A549 (cell line): ENCODE data around the gene TNIP2. TPM values are rescaled to one million over a fixed set of nuclear protein-coding genes. Genes with fewer than 3 reads are reported as not detected.

Experiments
- ATAC-seq, 2 experiments: fragments of 200-7000 bp in 1 of 2; fragments of >200 bp in 1 of 2; cut with Nextera tagmentation in 1 of 2; cut with Tn5 transposase in 1 of 2; 3 replicates each; pipeline versions ENCODE4 v1.8.0 to v1.9.1; 2018 to 2020; ENCODE audit warnings: mild to moderate bottlenecking in 1 of 2, moderate library complexity in 1 of 2
- CTCF ChIA-PET: fragments of 300-600 bp; sonication (Branson Sonifier 250); formaldehyde crosslinking; extraction: SDS; loops from one replicate; lab custom pipeline; 2021; ENCODE audit warnings: antibody characterized with exemption, inconsistent platforms; lab: Yijun Ruan, JAX
- POLR2A ChIA-PET: fragments of 350-600 bp; formaldehyde crosslinking; extraction: SDS; loops from one replicate; lab custom pipeline; 2021; ENCODE audit warnings: antibody characterized with exemption, inconsistent platforms; lab: Yijun Ruan, JAX
- DNase-seq, 2 experiments: peaks; one replicate each; pipeline versions ENCODE4 v3.0.0 to v3.0.0-alpha.2; 2011 to 2016; ENCODE audit warnings: low read depth in 1 of 2, low spot score in 1 of 2
- FAIRE-seq: peaks from 2 replicates; lab custom pipeline; 2011; peaks lifted over from hg19 to GRCh38; lab: Jason Lieb, UNC
- H3K27ac ChIP-seq, 2 experiments: fragments of >200 bp; sonication (Bioruptor Twin); formaldehyde crosslinking; 3 replicates each; pipeline ENCODE4 v1.5.1; 2016 to 2017
- H3K4me1 ChIP-seq: fragments of >200 bp; sonication (Bioruptor Twin); formaldehyde crosslinking; 3 replicates; pipeline ENCODE4 v1.6.1; 2016
- H3K4me2 ChIP-seq: fragments of >200 bp; sonication (Bioruptor Twin); formaldehyde crosslinking; 3 replicates; pipeline ENCODE4 v1.6.1; 2016
- H3K4me3 ChIP-seq: fragments of >200 bp; sonication (Bioruptor Twin); formaldehyde crosslinking; 3 replicates; pipeline ENCODE4 v1.5.1; 2016
- H3K9me3 ChIP-seq: fragments of >200 bp; sonication (Bioruptor Twin); formaldehyde crosslinking; 3 replicates; pipeline ENCODE4 v1.6.1; 2016
- BCL3 ChIP-seq: fragments of >200 bp; sonication (Bioruptor Twin); formaldehyde crosslinking; IDR thresholded peaks from 3 replicates; pipeline ENCODE4 v1.6.1; 2016
- CEBPB ChIP-seq, 2 experiments: fragments of >200 bp in 1 of 2; sonication (Bioruptor Twin) in 1 of 2; formaldehyde crosslinking in 1 of 2; IDR thresholded peaks; 2 replicates each; pipeline ENCODE4 v1.6.1; 2012 to 2016
- HES2 ChIP-seq: fragments of >200 bp; sonication (Bioruptor Twin); formaldehyde crosslinking; IDR thresholded peaks from 2 replicates; pipeline ENCODE4 v1.6.1; 2016
- HOXB5 ChIP-seq: fragments of 250-450 bp; sonication (Bioruptor Pico); IDR thresholded peaks from 2 replicates; pipeline ENCODE4 v1.5.0; 2020; ENCODE audit warnings: mild to moderate bottlenecking, moderate library complexity
- JUN ChIP-seq, 2 experiments: fragments of >200 bp; sonication (Bioruptor Twin); formaldehyde crosslinking; IDR thresholded peaks; 2 replicates in 1 of 2; 3 replicates in 1 of 2; pipeline ENCODE4 v1.6.1; 2016 to 2017
- KDM1A ChIP-seq: fragments of 200-600 bp; sonication (generic); IDR thresholded peaks from 2 replicates; pipeline ENCODE4 v1.6.1; 2016; ENCODE audit warnings: low read depth, mild to moderate bottlenecking
- MAZ ChIP-seq: fragments of 150-350 bp; IDR thresholded peaks from 2 replicates; pipeline ENCODE4 v1.6.1; 2014; ENCODE audit warnings: antibody characterized with exemption, low read depth, low read length, borderline replicate concordance
- NPAS2 ChIP-seq: fragments of 250-450 bp; sonication (Bioruptor Pico); IDR thresholded peaks from 2 replicates; pipeline ENCODE4 v1.8.0; 2022; ENCODE audit warnings: mild to moderate bottlenecking, moderate library complexity, borderline replicate concordance
- PHF8 ChIP-seq: fragments of 200-600 bp; sonication (generic); IDR thresholded peaks from 2 replicates; pipeline ENCODE4 v1.6.1; 2016; ENCODE audit warnings: low read depth, mild to moderate bottlenecking, antibody characterized with exemption, moderate library complexity, borderline replicate concordance
- POLR2A ChIP-seq: IDR thresholded peaks from 2 replicates; pipeline ENCODE4 v1.6.1; 2012; ENCODE audit warnings: mild to moderate bottlenecking, low read length
- POLR2AphosphoS2 ChIP-seq: conservative IDR thresholded peaks from 2 replicates; pipeline ENCODE4 v1.6.1; 2012; ENCODE audit warnings: low read length, improper control_type of control experiment, inconsistent platforms
- RARB ChIP-seq: fragments of 250-450 bp; sonication (Bioruptor Pico); IDR thresholded peaks from 2 replicates; pipeline ENCODE4 v1.8.0; 2021; ENCODE audit warnings: mild to moderate bottlenecking, moderate library complexity
- RFX5 ChIP-seq: fragments of 450-650 bp; IDR thresholded peaks from 2 replicates; pipeline ENCODE4 v1.7.1; 2014; ENCODE audit warnings: antibody characterized with exemption, mild to moderate bottlenecking, moderate library complexity
- RNF2 ChIP-seq: fragments of 200-600 bp; sonication (generic); IDR thresholded peaks from 2 replicates; pipeline ENCODE4 v1.6.1; 2016; ENCODE audit warnings: low read depth, mild to moderate bottlenecking, antibody characterized with exemption, moderate library complexity, borderline replicate concordance
- SMC3 ChIP-seq: fragments of >200 bp; sonication (Bioruptor Twin); formaldehyde crosslinking; IDR thresholded peaks from 3 replicates; pipeline ENCODE4 v1.6.1; 2018; ENCODE audit warnings: inconsistent platforms
- SREBF2 ChIP-seq: fragments of 450-650 bp; IDR thresholded peaks from 2 replicates; pipeline ENCODE4 v1.6.1; 2014; ENCODE audit warnings: mild to moderate bottlenecking, moderate library complexity
- TFCP2L1 ChIP-seq: fragments of 250-450 bp; sonication (Bioruptor Pico); IDR thresholded peaks from 2 replicates; pipeline ENCODE4 v1.5.0; 2021; ENCODE audit warnings: mild to moderate bottlenecking
- TP53 ChIP-seq: fragments of 250-450 bp; sonication (Bioruptor Pico); IDR thresholded peaks from 2 replicates; pipeline ENCODE4 v1.5.0; 2021; ENCODE audit warnings: mild to moderate bottlenecking, moderate library complexity
- ZNF302 ChIP-seq: fragments of 250-450 bp; sonication (Bioruptor Pico); IDR thresholded peaks from 2 replicates; pipeline ENCODE4 v1.9.0; 2021; ENCODE audit warnings: inconsistent platforms, mild to moderate bottlenecking, moderate library complexity
- WGBS: methylation state at CpG from one replicate; pipeline ENCODE4 v1.1.6; 2017; ENCODE audit errors: missing lambda C conversion rate; 5-methylcytosine and 5-hydroxymethylcytosine counted together
- polyA minus RNA-seq: library from RNA; depleted of rRNA, polyadenylated mRNA; stranded (reverse); fragments of >200 nt; gene quantifications from 2 replicates; pipeline ENCODE4 v1.2.3, GENCODE V29; 2011; rRNA and poly(A)+ RNA removed
- polyA plus RNA-seq, 4 experiments: library from polyadenylated mRNA; depleted of rRNA in 3 of 4; stranded (reverse); fragments of >200 nt; fragmentation: RNase III in 1 of 4; extraction: RNeasy Plus Mini Kit Qiagen cat#74134 plus additional on column Dnase treatment in 1 of 4; gene quantifications; 2 replicates in 3 of 4; 3 replicates in 1 of 4; pipeline ENCODE4 v1.2.3, GENCODE V29; 2011 to 2017
- TF ChIP-seq, protein P1 (sequence below): fragments of 450-650 bp; IDR thresholded peaks from 2 replicates; pipeline ENCODE4 v1.6.1; 2014; ENCODE audit warnings: antibody characterized with exemption
- TF ChIP-seq, protein P2 (sequence below): fragments of 250-450 bp; sonication (Bioruptor Pico); IDR thresholded peaks from 2 replicates; pipeline ENCODE4 v1.5.0; 2020; ENCODE audit warnings: low read depth, mild to moderate bottlenecking, moderate library complexity
- TF ChIP-seq, protein P3 (sequence below): fragments of 250-450 bp; sonication (Bioruptor Pico); IDR thresholded peaks from 2 replicates; pipeline ENCODE4 v1.5.0; 2021; ENCODE audit warnings: mild to moderate bottlenecking, moderate library complexity, borderline replicate concordance
- TF ChIP-seq, protein P4 (sequence below): fragments of >200 bp; sonication (Bioruptor Twin); formaldehyde crosslinking; IDR thresholded peaks from 3 replicates; pipeline ENCODE4 v1.5.1; 2016

TNIP2 gene
- polyA plus RNA-seq (2011; rRNA removed) (17.3 and 20.0 TPM in 2 replicates), polyA plus RNA-seq (2017; fragmentation: RNase III; extraction: RNeasy Plus Mini Kit Qiagen cat#74134 plus additional on column Dnase treatment) (24.0 to 28.1 TPM (median 27.9 TPM) in 3 replicates), polyA minus RNA-seq (9.0 and 11.3 TPM in 2 replicates)
- 40.9 and 41.7 TPM in 2 replicates for polyA plus RNA-seq (2012; cell fraction: cytosol; rRNA removed)
- 62.1 and 67.4 TPM in 2 replicates for polyA plus RNA-seq (2012; cell fraction: nucleus; rRNA removed)

DNA sequence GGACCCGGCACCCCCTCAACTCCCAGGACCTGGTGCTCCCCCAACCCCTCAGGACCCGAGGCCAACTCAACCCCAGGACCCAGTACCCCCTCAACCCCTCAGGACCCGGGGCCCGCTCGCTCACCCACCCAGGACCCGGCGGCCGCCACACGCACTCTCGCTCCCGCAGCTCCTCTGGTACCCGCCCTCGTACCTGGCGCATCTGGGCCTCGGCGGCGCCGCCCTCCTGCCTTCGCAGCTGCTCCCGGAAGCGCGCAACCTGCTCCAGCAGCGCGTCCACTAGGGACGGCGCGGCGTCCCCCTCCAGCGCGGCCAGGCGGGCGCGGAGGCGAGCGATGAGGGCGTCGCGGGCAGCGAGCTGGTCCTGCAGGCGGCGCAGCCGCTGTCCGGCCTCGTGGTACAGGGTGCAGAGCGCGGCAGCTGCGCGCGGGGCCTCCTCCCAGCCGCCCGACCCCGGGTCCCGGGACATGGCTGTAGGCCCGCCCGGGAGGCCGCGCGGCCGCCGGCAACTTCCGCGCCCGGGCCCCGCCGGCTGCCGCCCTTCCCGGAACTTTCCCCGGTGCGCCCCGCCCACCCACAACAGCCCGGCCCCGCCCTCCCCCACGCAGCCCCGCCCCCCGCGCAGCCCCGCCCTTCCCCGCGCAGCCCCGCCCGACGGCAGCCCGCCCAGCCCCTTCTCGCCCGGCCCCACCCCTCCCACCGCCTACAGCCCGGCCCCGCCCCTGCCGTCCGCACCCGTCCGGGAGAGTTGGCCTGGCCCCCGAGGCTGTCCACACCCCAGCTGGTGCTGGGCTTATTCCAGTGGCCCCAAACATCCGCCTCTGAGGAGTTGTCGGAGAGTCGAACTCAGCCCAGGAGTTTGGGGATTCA is at the start of gene TNIP2:
TSS of gene TNIP2 (minus strand) at position 516 of the 870 bp plus-strand sequence. CDS start at position 469, 47 bp downstream.
- H3K4me1 ChIP-seq = peaks cover 16% of the 10 kb centered on the region
- peak; percentile 84 to 85 for ATAC-seq
- no peak for FAIRE-seq
- peak within 1 kb of the TSS; percentile 95 for H3K4me2 ChIP-seq
- POLR2A ChIA-PET = interaction anchor here (0.6 to 0.7 kb wide), 2 partner anchors 51 to 77 kb away, joined by 3 to 8 read pairs; no protein-coding TSS in a partner anchor
- H3K4me3 ChIP-seq = peak within 1 kb of the TSS; percentile 72
- CTCF ChIA-PET = interaction anchor here (0.5 to 1.0 kb wide), 3 partner anchors 24 to 552 kb away, joined by 3 read pairs; no protein-coding TSS in a partner anchor
- H3K9me3 ChIP-seq = no peaks in the 10 kb centered on the region
- peak; percentile 30 to 71; a peak in 1 of 5 replicates for TF ChIP-seq JUN (IDR thresholded peaks at IDR 0.05)
- TF ChIP-seq BCL3 = peak; percentile 73; the same call in 1 of the 3 replicates
- TF ChIP-seq RNF2 = no peak
- TF ChIP-seq MAZ = no peak
- no peak for TF ChIP-seq CEBPB (IDR thresholded peaks at IDR 0.05)
- peak; percentile 72; the same call in 1 of the 2 replicates for TF ChIP-seq PHF8
- peak; percentile 75 for TF ChIP-seq POLR2A
- TF ChIP-seq POLR2AphosphoS2 = no peak
- TF ChIP-seq HOXB5 = no peak
- TF ChIP-seq SMC3 = no peak
- no peak for TF ChIP-seq TFCP2L1 (CRISPR knock-in tag)
- TF ChIP-seq, protein P1, sequence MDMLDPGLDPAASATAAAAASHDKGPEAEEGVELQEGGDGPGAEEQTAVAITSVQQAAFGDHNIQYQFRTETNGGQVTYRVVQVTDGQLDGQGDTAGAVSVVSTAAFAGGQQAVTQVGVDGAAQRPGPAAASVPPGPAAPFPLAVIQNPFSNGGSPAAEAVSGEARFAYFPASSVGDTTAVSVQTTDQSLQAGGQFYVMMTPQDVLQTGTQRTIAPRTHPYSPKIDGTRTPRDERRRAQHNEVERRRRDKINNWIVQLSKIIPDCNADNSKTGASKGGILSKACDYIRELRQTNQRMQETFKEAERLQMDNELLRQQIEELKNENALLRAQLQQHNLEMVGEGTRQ = no peak
- TF ChIP-seq HES2 = no peak
- no peak for TF ChIP-seq ZNF302 (CRISPR knock-in tag)
- TF ChIP-seq RFX5 = no peak
- TF ChIP-seq, protein P2, sequence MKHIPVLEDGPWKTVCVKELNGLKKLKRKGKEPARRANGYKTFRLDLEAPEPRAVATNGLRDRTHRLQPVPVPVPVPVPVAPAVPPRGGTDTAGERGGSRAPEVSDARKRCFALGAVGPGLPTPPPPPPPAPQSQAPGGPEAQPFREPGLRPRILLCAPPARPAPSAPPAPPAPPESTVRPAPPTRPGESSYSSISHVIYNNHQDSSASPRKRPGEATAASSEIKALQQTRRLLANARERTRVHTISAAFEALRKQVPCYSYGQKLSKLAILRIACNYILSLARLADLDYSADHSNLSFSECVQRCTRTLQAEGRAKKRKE (CRISPR knock-in tag) = no peak
- no peak for TF ChIP-seq NPAS2
- peak; percentile 64 to 70 for DNase-seq
- H3K27ac ChIP-seq = peak within 1 kb of the TSS; percentile 93 to 100
- under 1% methylated on average over 18 of the region's 96 CpGs for WGBS

GRCh38 chr4:2804973-2805501 is 48.9 kb upstream of the TNIP2 start:
- DNase-seq = no peak
- peaks cover 15% of the 10 kb centered on the region for H3K4me1 ChIP-seq
- POLR2A ChIA-PET = no interaction called here
- TF ChIP-seq RARB (CRISPR knock-in tag) (no peak), KDM1A (no peak), SREBF2 (no peak), MAZ (no peak), TP53 (no peak)
- TF ChIP-seq, protein P3, sequence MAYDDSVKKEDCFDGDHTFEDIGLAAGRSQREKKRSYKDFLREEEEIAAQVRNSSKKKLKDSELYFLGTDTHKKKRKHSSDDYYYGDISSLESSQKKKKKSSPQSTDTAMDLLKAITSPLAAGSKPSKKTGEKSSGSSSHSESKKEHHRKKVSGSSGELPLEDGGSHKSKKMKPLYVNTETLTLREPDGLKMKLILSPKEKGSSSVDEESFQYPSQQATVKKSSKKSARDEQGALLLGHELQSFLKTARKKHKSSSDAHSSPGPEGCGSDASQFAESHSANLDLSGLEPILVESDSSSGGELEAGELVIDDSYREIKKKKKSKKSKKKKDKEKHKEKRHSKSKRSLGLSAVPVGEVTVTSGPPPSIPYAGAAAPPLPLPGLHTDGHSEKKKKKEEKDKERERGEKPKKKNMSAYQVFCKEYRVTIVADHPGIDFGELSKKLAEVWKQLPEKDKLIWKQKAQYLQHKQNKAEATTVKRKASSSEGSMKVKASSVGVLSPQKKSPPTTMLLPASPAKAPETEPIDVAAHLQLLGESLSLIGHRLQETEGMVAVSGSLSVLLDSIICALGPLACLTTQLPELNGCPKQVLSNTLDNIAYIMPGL (CRISPR knock-in tag) = no peak
- TF ChIP-seq, protein P4, sequence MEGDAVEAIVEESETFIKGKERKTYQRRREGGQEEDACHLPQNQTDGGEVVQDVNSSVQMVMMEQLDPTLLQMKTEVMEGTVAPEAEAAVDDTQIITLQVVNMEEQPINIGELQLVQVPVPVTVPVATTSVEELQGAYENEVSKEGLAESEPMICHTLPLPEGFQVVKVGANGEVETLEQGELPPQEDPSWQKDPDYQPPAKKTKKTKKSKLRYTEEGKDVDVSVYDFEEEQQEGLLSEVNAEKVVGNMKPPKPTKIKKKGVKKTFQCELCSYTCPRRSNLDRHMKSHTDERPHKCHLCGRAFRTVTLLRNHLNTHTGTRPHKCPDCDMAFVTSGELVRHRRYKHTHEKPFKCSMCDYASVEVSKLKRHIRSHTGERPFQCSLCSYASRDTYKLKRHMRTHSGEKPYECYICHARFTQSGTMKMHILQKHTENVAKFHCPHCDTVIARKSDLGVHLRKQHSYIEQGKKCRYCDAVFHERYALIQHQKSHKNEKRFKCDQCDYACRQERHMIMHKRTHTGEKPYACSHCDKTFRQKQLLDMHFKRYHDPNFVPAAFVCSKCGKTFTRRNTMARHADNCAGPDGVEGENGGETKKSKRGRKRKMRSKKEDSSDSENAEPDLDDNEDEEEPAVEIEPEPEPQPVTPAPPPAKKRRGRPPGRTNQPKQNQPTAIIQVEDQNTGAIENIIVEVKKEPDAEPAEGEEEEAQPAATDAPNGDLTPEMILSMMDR = no peak
- TF ChIP-seq, all 56 proteins: peak for 0
- FAIRE-seq (no peak), ATAC-seq (no peak)
- Histone ChIP-seq H3K4me2 (no peak overlapping the region), H3K4me3 (no peak overlapping the region), H3K9me3 (no peaks in the 10 kb centered on the region), H3K27ac (no peak overlapping the region)
- CTCF ChIA-PET = no interaction called here
- 83% methylated on average over 1 of the region's 13 CpGs for WGBS
